NCI-H2029 (cell line): ENCODE measurements around the gene TADA2A.
"Not testable (repeated sequence)": the region's sequence is repeated elsewhere in the genome, so short reads cannot be mapped to it uniquely, and the experiment has no call there.

Source experiments
- DNase-seq: peaks from one replicate; lab custom pipeline; 2025; lab: John Stamatoyannopoulos, UW

The TADA2A gene

GRCh38 chr17:37400505-37400904 is 6.2 kb upstream of the TADA2A start:
- no peak for DNase-seq

GRCh38 chr17:37405522-37405921 is 1.2 kb upstream of the TADA2A start:
- not testable (repeated sequence) for DNase-seq

DNA sequence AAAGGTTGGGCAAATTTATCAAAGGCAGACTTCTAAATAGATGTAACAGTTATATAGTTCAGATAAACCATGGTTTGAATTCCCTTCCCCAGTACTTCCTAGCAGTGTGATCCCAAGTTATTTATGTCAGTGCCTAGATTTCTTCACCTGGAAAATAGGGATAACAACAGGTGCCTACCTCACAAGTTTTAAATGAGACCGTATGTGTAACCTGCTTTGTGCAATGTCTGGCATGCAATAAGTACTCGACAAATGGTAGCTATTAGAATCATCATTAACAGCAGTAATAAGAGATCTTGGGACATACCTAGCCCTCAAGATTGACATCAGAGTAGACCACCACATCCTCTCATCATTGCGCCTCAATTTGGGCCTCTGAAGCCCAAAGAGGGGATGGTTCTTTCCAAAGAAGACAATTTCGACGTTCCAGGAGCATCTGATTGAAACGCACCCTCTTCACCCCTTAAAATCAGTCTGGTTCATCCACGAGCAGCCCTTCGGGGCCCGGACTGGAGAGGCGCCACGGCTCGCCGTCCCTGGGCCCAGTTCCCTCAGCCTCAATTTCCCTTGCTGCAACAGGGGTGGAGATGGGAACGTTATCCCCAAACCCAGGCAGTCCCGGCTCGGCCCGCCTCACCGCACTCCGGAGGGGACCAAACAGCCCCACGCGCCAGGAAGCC is 591 bp upstream of the TADA2A start:
- no peak for DNase-seq

DNA sequence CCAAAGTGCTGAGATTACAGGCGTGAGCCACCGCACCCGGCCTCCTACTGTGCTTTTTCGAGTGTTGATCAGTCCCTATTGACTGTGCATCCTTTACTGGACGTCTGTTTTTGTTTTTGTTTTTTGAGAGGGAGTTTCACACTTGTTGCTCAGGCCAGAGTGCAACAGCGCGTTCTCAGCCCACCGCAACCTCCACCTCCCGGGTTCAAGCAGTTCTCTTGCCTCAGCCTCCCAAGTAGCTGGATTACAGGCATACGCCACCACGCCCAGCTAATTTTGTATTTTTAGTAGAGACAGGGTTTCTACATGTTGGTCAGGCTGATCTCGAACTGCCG is 1.4 kb downstream of the TADA2A start:
- DNase-seq: not testable (repeated sequence)

- DNase-seq: no peak
These were observed 3.7 kb downstream of the TADA2A start for GRCh38 chr17:37410357-37410756.

DNA sequence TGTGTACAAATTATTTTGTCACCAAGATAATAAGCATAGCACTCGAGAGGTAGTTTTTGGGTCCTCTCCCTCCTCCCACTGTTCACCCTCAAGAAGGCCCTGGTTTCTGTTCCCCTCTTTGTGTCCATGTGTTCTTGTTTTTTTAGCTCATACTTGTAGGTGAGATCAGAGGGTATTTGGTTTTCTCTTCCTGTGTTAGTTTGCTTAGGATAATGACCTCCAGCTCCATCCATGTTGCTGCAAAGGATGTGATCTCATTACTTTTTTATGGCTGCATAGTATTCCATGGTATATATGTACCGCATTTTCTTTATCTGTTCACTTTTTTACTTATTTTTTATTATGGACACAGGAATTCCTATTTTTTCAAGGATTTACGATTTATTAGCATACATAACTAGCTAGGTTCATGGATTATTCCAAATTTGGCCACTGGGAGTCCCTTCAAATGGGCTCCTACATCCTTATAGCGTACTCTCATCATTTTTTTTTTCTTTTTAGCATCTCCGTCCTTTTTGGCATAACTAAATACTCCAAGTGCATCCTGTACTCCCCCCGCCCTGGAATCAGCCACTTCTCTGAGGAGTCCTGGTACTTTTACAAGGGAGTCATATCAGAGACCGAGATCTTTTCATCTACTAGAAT is 7.3 kb downstream of the TADA2A start:
- no peak for DNase-seq

- no peak for DNase-seq
These were observed 11.2 kb downstream of the TADA2A start for GRCh38 chr17:37417852-37418251.

DNA sequence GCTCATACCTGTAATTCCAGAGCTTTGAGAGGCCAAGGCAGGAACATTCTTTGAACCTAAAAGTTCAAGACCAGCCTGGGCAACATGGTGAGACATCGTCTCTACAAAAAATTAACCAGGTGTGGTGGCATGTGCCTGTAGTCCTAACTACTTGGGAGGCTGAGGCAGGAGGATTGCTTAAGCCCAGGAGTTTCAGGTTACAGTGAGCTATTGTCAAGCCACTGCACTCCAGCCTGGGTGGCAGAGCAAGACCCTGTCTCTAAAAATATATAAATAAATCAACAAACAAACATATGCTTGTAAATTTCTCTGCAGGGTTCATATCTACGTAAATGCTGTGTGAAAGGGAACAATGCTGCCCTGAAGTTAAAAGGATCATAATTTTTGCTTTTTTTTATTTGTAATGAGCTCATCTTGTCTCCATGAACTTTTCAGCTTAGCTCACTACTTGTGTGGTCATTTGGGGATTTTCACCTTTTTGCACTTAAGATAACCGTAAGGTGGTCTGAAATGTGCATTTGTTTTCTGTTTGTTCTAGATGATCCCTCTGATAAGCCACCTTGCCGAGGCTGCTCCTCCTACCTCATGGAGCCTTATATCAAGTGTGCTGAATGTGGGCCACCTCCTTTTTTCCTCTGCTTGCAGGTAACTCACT is 16.4 kb downstream of the TADA2A start:
- no peak for DNase-seq

GRCh38 chr17:37425268-37425667 is 18.6 kb downstream of the TADA2A start:
- DNase-seq: no peak

DNA sequence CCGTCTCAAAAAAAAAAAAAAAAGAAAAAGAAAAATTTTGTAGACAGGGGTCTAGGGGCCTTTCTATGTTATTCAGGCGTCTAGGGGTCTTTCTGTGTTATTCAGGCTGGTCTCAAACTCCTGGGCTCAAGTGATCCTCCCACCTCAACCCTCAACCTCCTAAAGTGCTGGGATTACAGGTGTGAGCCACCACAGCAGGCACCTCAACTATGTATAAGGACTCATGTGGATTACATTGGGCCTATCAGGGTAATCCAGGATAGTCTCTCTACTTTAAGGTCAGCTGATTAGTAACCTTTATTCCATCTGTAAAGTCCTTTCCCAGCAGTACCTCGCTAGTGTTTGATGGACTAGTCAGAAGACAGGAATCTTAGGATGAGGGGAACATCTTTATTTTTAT is 22.4 kb downstream of the TADA2A start:
- DNase-seq: no peak

- DNase-seq: no peak
These were observed 22.8 kb downstream of the TADA2A start for GRCh38 chr17:37429453-37429852.

GRCh38 chr17:37430051-37430627 is 23.5 kb downstream of the TADA2A start:
- no peak for DNase-seq

DNA sequence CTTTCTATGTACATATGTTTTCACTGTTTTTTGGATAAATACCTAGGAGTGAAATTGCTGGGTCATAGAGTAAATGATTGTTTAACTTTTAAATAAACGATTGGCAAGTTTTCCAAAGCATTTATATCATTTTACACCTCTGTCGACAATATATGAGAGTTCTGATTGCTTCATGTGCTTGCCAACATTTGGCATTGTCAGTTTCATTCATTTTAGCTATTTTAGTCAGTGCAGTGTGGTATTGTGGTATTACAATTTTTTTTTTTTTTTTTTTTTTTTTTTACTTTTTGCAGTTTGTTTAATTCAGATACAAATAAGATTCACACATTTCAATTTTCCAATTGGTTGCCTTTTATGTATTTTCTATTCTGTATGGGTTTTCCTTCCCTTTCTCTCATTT is 26.0 kb downstream of the TADA2A start:
- no peak for DNase-seq

DNA sequence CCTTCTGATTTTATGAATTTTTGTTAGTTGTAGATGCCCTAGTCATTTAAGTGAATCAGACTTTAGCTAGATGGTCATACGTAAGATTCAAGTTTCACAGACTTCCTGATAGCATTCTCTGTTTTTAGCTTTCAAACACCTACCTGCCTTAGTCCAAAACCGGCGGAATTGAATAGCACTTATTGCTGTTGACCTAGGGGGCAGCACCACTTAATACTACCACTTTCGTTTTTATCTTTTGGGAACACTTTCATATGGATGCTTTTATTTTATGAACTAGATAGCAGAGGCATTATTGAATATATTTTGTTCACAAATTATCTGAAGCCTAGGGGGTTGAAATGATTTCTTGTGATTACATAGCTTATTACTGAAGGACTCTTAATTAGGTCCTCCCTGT is 31.5 kb downstream of the TADA2A start:
- no peak for DNase-seq

GRCh38 chr17:37440424-37440823 is 33.7 kb downstream of the TADA2A start:
- no peak for DNase-seq

DNA sequence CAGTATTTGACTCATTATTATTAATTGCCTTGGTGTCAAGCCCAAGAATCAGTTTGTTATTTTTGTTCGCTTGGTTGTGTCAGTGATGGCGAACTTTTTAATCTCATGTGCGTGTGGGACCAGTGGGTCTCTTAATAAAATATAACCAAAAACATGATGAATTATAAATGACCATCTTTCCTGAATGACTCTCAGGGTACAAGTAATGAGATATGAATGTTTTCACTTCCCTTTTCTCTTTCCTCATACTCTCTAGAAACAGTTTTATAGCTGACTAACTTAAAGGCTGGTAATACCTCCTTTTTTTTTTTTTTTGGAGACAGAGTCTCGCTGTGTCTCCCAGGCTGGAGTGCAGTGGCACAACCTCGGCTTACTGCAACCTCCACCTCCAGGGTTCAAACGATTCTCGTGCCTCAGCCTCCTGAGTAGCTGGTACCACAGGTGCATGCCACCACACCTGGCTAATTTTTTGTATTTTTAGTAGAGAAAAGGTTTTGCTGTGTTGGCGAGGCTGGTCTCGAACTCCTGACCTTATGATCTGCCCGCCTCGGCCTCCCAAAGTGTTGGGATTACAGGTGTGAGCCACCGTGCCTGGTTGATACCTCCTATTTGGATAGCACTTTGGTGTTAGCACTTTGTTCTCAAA is 34.8 kb downstream of the TADA2A start:
- DNase-seq: not testable (repeated sequence)

DNA sequence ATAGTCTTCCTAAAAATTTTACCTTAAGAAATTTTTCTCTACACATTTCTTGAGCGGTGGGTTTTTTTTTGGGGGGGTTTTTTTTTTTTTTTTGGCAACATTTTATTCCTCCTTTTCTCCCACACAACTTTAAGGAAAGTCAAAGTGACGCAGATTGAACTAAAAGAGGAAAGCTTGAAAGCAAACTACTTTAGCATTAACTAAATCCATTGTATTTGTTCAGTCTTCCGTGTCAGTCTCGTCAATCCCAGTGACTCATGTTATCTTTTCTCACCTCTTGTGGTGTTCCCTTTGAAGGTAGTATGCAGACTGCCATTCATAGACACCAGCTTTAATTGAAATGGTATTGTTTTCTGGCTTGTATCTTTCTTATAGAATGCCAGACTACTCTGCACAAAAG is 39.3 kb downstream of the TADA2A start:
- DNase-seq: no peak

DNA sequence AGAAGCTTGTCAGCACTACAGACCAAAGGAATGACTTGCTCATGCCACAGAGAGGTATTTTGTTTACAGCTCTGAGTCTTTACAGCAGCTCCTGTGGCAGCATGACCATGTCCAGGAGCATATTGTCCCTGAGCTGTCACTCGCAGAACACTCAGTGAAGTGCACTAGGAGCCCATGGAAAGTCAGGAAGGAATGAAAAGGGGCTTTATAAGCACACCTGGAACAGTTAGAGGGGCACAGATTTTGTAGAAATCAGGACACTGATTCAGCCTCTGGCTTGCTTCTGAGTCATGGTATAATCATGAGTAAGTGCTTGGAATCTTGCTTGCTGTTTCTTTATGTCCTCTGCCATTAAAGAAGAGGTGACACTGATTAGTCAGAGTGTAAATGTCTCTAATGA is 41.0 kb downstream of the TADA2A start:
- no peak for DNase-seq

DNA sequence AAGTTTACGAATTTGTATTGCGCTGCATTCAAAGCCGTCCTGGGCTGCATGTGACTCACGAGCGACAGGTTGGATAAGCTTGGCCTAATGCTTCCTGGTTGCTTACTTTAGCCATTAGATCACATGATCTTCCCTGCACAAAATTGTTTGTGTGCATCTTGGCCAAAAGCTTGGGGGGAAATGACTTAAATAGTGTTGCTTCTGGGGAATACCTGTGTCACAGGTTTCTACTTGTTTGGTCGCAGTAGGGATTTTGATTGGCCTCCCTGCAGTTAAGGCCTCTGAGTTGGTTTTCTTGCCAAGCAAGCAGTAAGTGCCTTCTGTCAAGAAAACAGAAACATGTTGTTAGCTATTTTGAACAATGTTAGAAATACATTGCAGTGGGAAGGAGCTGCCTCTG is 43.4 kb downstream of the TADA2A start:
- DNase-seq: no peak

DNA sequence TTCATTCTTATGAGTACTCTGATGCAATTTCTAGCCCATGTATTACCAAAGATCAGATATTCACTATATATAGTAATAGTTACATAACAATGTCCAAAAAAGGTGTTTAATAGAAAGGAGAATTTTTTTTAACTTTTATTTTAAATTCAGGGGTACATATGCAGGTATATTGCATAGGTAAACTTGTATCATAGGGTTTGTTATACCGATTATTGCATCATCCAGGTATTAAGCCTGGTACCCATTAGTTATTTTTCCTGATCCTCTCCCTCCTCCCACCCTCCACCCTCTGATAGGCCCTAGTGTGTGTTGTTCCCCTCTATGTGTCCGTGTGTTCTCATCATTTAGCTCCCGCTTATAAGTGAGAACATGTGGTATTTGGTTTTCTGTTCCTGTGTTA is 51.1 kb downstream of the TADA2A start:
- not testable (repeated sequence) for DNase-seq

- DNase-seq: no peak
These were observed 52.1 kb downstream of the TADA2A start for GRCh38 chr17:37458805-37459204.

- DNase-seq: no peak
These were observed 55.0 kb downstream of the TADA2A start for GRCh38 chr17:37461668-37462067.

DNA sequence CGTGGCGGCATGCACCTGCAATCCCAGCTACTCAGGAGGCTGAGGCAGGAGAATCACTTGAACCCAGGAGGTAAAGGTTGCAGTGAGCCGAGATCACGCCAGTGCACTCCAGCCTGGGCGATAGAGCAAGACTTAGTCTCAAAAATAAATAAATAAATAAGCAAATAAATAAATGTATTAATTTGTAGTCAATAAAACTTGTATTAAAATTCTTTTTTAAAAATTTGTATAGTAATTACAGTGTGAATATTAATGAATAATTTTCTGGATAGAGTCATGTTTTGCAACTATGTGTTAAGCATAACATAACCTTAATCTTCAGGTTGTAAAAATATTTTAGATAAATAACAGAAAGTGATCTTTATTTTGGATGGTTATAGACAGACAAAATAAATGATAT is 55.8 kb downstream of the TADA2A start:
- no peak for DNase-seq
